ENCODE data around the gene TGFBR1.

TGFBR1 gene

DNA sequence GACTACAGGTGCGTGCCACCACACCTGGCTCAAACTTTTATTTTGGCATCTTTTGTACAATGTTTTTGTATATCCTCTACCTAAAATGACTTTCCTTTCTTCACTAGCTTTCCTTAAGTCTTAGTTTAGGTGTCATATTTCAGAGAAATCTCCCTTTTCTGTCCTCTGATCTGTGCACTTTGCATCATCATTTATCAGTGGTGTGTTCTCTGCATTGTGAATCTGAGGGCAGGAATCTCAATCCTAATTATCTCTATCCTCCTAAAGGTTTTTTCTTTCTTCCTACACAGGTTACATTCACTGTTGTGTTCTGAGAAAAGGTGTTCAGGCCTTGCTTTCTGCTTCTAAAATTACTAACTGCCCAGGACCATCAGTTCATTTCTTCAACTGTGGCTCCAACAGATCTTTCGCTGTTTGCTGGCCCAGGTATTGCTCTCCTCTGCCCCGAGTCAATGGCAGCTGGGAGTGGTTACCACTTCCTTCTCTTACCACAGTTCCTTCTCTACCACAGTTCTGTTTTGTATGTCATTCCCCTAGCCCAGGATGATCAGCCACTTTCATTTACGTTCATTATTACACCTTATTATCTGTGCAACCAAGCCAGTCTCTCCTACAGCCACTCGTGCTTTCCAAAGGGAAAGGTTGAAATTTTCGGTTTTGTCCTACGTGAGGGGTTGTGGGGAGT is 14.0 kb downstream of the TGFBR1 start:
- TF ChIP-seq, protein P1, sequence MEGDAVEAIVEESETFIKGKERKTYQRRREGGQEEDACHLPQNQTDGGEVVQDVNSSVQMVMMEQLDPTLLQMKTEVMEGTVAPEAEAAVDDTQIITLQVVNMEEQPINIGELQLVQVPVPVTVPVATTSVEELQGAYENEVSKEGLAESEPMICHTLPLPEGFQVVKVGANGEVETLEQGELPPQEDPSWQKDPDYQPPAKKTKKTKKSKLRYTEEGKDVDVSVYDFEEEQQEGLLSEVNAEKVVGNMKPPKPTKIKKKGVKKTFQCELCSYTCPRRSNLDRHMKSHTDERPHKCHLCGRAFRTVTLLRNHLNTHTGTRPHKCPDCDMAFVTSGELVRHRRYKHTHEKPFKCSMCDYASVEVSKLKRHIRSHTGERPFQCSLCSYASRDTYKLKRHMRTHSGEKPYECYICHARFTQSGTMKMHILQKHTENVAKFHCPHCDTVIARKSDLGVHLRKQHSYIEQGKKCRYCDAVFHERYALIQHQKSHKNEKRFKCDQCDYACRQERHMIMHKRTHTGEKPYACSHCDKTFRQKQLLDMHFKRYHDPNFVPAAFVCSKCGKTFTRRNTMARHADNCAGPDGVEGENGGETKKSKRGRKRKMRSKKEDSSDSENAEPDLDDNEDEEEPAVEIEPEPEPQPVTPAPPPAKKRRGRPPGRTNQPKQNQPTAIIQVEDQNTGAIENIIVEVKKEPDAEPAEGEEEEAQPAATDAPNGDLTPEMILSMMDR (IDR thresholded peaks at IDR 0.05; ENCODE audit: low read depth, low read length) = no peak
- no peak for DNase-seq (ENCODE audit: extremely low read depth, low read depth)

DNA sequence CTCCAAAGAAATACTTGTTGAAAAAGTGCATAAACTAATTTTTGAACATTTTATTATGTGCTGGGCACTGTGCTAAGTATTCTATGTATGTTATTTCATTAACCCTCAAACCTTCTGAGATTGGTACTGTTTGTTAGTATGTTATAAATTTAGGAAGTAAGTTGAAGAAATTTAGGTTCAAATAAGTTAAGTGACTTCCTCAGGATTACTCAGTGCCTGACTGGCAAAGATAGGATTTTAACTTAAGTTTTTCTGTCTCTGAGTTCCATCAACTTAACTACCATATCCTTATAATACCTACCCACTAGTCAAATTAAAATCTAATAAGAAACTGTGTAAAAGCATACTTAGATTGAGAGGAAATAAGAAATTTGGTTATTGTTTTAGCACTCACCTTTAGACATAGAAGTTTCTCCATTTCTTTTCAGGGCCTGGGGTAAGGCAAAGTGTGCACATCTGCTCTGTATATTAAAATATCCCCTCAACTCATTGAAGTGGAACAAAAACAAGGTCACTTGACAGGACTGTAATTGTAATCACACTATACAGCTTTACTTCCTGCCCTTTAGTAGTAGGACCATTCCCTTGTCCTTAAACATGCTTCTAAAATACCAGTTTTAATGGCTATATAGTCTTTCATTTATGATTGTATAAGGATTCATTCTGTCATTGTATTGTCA is 15.2 kb downstream of the TGFBR1 start:
- TF ChIP-seq, protein P1 (IDR thresholded peaks at IDR 0.05; ENCODE audit: low read depth, low read length) = no peak

DNA sequence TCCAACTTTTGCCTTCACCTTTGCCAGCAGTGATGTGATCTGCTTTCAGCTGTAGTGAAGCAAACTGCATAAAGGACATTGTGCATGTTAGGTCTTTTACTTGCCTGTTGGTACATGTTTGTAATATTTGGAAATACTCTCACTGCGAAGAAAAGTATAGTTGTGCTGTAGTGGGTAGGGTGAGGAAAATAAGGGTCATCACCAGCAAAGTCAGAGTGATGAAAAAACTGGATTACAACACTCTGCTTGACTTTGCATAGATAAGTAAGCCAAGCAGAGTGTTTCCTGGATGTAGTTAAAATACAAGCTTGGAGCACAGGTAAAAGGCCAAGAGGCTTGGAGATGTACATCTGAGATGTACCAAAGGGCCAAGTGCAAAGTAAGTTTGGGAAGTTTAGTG is 16.7 kb downstream of the TGFBR1 start:
- DNase-seq (ENCODE audit: extremely low read depth, low read depth) = no peak
- TF ChIP-seq, protein P1 (IDR thresholded peaks at IDR 0.05; ENCODE audit: low read depth, low read length) = no peak

More for the DNA sequence above, 15.2 kb downstream of the TGFBR1 start:
- no peak for DNase-seq (ENCODE audit: extremely low read depth, low read depth)

DNA sequence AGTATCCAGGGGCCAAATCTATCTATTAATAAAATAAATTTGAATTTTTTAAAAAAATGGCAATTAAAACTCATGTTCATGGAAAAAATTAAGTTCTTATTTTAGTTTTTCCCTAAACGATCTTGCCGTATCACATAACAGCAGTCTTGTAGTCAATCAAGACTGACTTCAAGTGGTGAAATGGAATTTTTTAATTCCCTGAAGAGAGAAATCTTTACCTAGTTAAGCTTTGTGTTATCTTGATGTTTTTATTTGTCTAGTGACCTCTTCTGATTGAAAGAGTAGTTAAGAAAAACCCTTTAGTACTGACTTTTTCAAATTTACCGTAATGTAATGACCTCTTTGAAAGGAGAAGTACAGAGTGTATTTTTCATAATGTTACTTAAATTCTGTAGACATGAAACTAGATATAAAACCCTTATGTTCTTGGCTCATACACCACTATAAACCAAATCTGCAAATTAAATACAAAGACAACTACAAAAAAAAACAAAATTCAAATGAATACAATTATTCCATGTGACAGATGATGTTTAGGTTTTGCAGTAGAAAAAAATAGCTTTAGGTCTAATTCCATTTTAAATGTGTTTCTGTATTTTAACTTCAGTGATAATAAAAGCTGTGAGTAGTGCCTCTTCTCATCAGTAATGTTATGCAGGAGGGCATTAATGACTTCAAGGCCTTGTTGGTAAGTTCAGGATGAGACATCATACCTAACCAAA is 19.8 kb downstream of the TGFBR1 start:
- TF ChIP-seq, protein P1 (IDR thresholded peaks at IDR 0.05; ENCODE audit: low read depth, low read length) = no peak
- no peak for DNase-seq (ENCODE audit: extremely low read depth, low read depth)

DNA sequence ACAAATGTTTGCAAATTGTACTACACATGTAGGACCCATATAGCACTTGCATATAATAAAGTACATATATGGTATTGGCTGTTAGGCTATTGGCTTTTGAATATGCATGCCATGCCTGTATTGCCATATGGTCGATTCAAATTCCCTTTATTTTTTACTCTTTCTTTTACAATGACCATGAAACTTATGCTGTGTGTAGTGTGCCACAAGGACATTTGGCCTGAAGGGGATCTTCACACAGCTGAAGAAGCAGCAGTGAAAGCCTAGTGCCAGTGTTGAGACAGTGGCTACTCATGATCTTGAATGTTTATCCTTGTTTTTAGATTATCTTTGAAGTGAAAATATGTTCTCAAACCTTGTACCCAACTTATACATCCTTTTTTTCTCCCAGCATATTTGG is 20.5 kb downstream of the TGFBR1 start:
- TF ChIP-seq, protein P1 (IDR thresholded peaks at IDR 0.05; ENCODE audit: low read depth, low read length) = no peak
- DNase-seq (ENCODE audit: extremely low read depth, low read depth) = no peak

DNA sequence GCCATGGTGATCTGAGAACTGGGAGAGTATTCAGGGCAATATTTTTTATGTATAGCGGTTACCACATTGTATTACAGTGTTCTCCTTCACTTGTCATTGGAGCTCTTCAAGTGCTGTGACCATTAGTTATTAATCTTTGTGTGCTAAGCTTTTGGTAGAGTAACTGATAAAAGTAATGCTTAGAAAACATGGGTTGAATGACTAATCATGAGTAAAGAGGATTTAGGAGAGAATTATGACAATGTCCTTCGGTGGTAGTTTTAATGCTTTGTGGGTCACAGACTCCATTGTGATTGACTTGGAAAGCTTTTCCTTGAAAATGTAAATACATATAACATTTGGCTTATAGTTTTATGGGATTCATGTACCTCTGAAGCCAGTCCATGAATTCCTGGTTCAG is 21.4 kb downstream of the TGFBR1 start:
- DNase-seq (ENCODE audit: extremely low read depth, low read depth) = no peak

More for the DNA sequence above, 21.4 kb downstream of the TGFBR1 start:
- TF ChIP-seq, protein P1 (IDR thresholded peaks at IDR 0.05; ENCODE audit: low read depth, low read length) = no peak
